Thoracic aorta (tissue), 2 donors: Measurements from ENCODE around the gene CDRT15L2. TPM values are rescaled to one million over a fixed set of nuclear protein-coding genes. Genes with fewer than 3 reads are reported as not detected.
"Not testable (repeated sequence)": the region's sequence is repeated elsewhere in the genome, so short reads cannot be mapped to it uniquely, and the experiment has no call there.

ENCODE experiments used
- ATAC-seq: fragments of 150-250 bp; one replicate; pipeline ENCODE4 v1.8.0; 2017; ENCODE audit warnings: low read depth; ENCODE audit not compliant: insufficient number of reproducible peaks, low FRiP score
- DNase-seq: peaks from one replicate; pipeline ENCODE4 v3.0.0-alpha.2; 2020; ENCODE audit warnings: low spot score
- H3K27ac ChIP-seq, 2 donors: fragments of 200-600 bp; sonication (generic); 1 replicate in 1 of 2; 2 replicates in 1 of 2; pipeline ENCODE4 v1.5.1; 2016; ENCODE audit warnings: mild to moderate bottlenecking in 2 of 2, moderate library complexity in 2 of 2
- H3K27me3 ChIP-seq: fragments of 200-600 bp; sonication (generic); replicated peaks from 2 replicates; pipeline ENCODE4 v1.6.0; 2016; ENCODE audit warnings: mild to moderate bottlenecking; ENCODE audit not compliant: insufficient read depth
- H3K36me3 ChIP-seq: fragments of 200-600 bp; sonication (generic); one replicate; pipeline ENCODE4 v1.5.1; 2016
- H3K4me1 ChIP-seq, 2 donors: fragments of 200-600 bp; sonication (generic); 1 replicate in 1 of 2; 2 replicates in 1 of 2; pipeline versions ENCODE4 v1.5.1 to v1.6.0; 2016; ENCODE audit warnings: low read depth in 2 of 2, mild to moderate bottlenecking in 1 of 2; ENCODE audit not compliant: control insufficient read depth in 1 of 2
- H3K4me3 ChIP-seq: fragments of 200-600 bp; sonication (generic); 2 replicates; pipeline ENCODE4 v1.5.1; 2016; ENCODE audit warnings: mild to moderate bottlenecking
- H3K9me3 ChIP-seq: fragments of 200-600 bp; sonication (generic); 2 replicates; pipeline ENCODE4 v1.5.1; 2016
- total RNA-seq, 2 donors: library from RNA; depleted of rRNA; stranded (reverse); fragments of >200 nt; gene quantifications; one replicate each; pipeline versions ENCODE4 v1.1.0 to v1.2.3, GENCODE V29; 2016

The CDRT15L2 gene
- not detected for total RNA-seq

- DNase-seq, H3K4me1 ChIP-seq: not testable (repeated sequence)
Measured at GRCh38 chr17:20579424-20579823, at the start of gene CDRT15L2. Gene CDRT15L2 (plus strand): TSS chr17:20579724. CDS start chr17:20579744, 20 bp downstream.

GRCh38 chr17:20530104-20530503, 49.4 kb upstream of the CDRT15L2 start:
- not testable (repeated sequence) for ATAC-seq, H3K4me3 ChIP-seq, H3K27me3 ChIP-seq, H3K36me3 ChIP-seq, H3K27ac ChIP-seq, DNase-seq, H3K9me3 ChIP-seq, H3K4me1 ChIP-seq

More at GRCh38 chr17:20579424-20579823, at the start of gene CDRT15L2:
- not testable (repeated sequence) for H3K27me3 ChIP-seq, H3K36me3 ChIP-seq, H3K9me3 ChIP-seq, H3K27ac ChIP-seq, ATAC-seq, H3K4me3 ChIP-seq

GRCh38 chr17:20532544-20533090, 46.9 kb upstream of the CDRT15L2 start:
- H3K9me3 ChIP-seq, H3K4me1 ChIP-seq, H3K36me3 ChIP-seq, H3K27me3 ChIP-seq, DNase-seq, H3K27ac ChIP-seq, ATAC-seq: not testable (repeated sequence)
- peak overlapping the region; percentile 52 for H3K4me3 ChIP-seq

- peak overlapping the region; percentile 52 for H3K4me3 ChIP-seq
- not testable (repeated sequence) for H3K27ac ChIP-seq, H3K4me1 ChIP-seq, H3K27me3 ChIP-seq, H3K9me3 ChIP-seq, DNase-seq, H3K36me3 ChIP-seq, ATAC-seq
Measured at GRCh38 chr17:20533206-20533605, 46.3 kb upstream of the CDRT15L2 start.

GRCh38 chr17:20534711-20535550, 44.6 kb upstream of the CDRT15L2 start:
- H3K4me1 ChIP-seq, DNase-seq, H3K27me3 ChIP-seq, H3K27ac ChIP-seq, ATAC-seq, H3K4me3 ChIP-seq, H3K36me3 ChIP-seq, H3K9me3 ChIP-seq: not testable (repeated sequence)

- not testable (repeated sequence) for H3K36me3 ChIP-seq, DNase-seq, H3K27ac ChIP-seq, H3K4me3 ChIP-seq, H3K9me3 ChIP-seq, H3K27me3 ChIP-seq, ATAC-seq, H3K4me1 ChIP-seq
Measured at GRCh38 chr17:20540414-20540813, 39.1 kb upstream of the CDRT15L2 start.

- not testable (repeated sequence) for H3K9me3 ChIP-seq, ATAC-seq, DNase-seq
Measured at GRCh38 chr17:20540865-20541264, 38.7 kb upstream of the CDRT15L2 start.

GRCh38 chr17:20541853-20542546, 37.5 kb upstream of the CDRT15L2 start:
- not testable (repeated sequence) for H3K27me3 ChIP-seq, ATAC-seq, DNase-seq, H3K27ac ChIP-seq, H3K4me1 ChIP-seq, H3K9me3 ChIP-seq, H3K36me3 ChIP-seq, H3K4me3 ChIP-seq

More at GRCh38 chr17:20540865-20541264, 38.7 kb upstream of the CDRT15L2 start:
- not testable (repeated sequence) for H3K27ac ChIP-seq, H3K4me1 ChIP-seq, H3K27me3 ChIP-seq, H3K36me3 ChIP-seq, H3K4me3 ChIP-seq

GRCh38 chr17:20547923-20548322, 31.6 kb upstream of the CDRT15L2 start:
- H3K4me1 ChIP-seq, ATAC-seq, H3K27me3 ChIP-seq, H3K4me3 ChIP-seq, H3K27ac ChIP-seq, H3K9me3 ChIP-seq, H3K36me3 ChIP-seq, DNase-seq: not testable (repeated sequence)

- not testable (repeated sequence) for H3K27me3 ChIP-seq, H3K27ac ChIP-seq, H3K36me3 ChIP-seq, H3K9me3 ChIP-seq, H3K4me1 ChIP-seq, DNase-seq, H3K4me3 ChIP-seq, ATAC-seq
Measured at GRCh38 chr17:20552920-20553319, 26.6 kb upstream of the CDRT15L2 start.

GRCh38 chr17:20554728-20555127, 24.8 kb upstream of the CDRT15L2 start:
- H3K4me1 ChIP-seq, H3K36me3 ChIP-seq, ATAC-seq, DNase-seq, H3K4me3 ChIP-seq, H3K9me3 ChIP-seq, H3K27ac ChIP-seq, H3K27me3 ChIP-seq: not testable (repeated sequence)
